Renal pelvis (tissue), 12 donors: ENCODE results near the gene ATP1B1. TPM values are rescaled to one million over a fixed set of nuclear protein-coding genes. Genes with fewer than 3 reads are reported as not detected.

Source experiments
- DNase-seq: peaks from one replicate; pipeline ENCODE4 v3.0.0-alpha.2; 2013
- long read RNA-seq, 16 experiments: transcript quantifications; one replicate each; lab custom pipeline, GENCODE V29; 2026
- polyA plus RNA-seq, 3 donors: library from polyadenylated mRNA; unstranded; fragments of 120-200 nt; gene quantifications; one replicate each; pipeline ENCODE4 v1.2.1, GENCODE V29; 2013; ENCODE audit not compliant: insufficient read length in 3 of 3

ATP1B1 gene
- polyA plus RNA-seq: 100 to 1,000 TPM; 387 to 471 (median 390) TPM
- long read RNA-seq, donor 1, transcript ATP1B1-201 (6 exons, 1,883 nt): major isoform, 60 of 1,385 reads
- long read RNA-seq, donor 1, partial matches to known transcripts: 1,317 of 1,385 reads
- long read RNA-seq, donor 1, other reads (novel, unspliced or antisense): 8 of 1,385 reads
- long read RNA-seq, donor 2, transcript ATP1B1-201 (6 exons, 1,883 nt): major isoform, 72 of 168 reads
- long read RNA-seq, donor 2, partial matches to known transcripts: 87 of 168 reads
- long read RNA-seq, donor 2, other reads (novel, unspliced or antisense): 9 of 168 reads
- long read RNA-seq, donor 3, transcript ATP1B1-201 (6 exons, 1,883 nt): major isoform, 86 of 267 reads
- long read RNA-seq, donor 3, partial matches to known transcripts: 175 of 267 reads
- long read RNA-seq, donor 3, other reads (novel, unspliced or antisense): 6 of 267 reads
- long read RNA-seq, donor 4, transcript ATP1B1-201 (6 exons, 1,883 nt): major isoform, 67 of 1,253 reads
- long read RNA-seq, donor 4, partial matches to known transcripts: 1,175 of 1,253 reads
- long read RNA-seq, donor 4, other reads (novel, unspliced or antisense): 11 of 1,253 reads
- long read RNA-seq, donor 5, transcript ATP1B1-201 (6 exons, 1,883 nt): major isoform, 27 of 68 reads
- long read RNA-seq, donor 5, partial matches to known transcripts: 36 of 68 reads
- long read RNA-seq, donor 5, other reads (novel, unspliced or antisense): 5 of 68 reads
- long read RNA-seq, donor 6, transcript ATP1B1-201 (6 exons, 1,883 nt): major isoform, 49 of 125 reads
- long read RNA-seq, donor 6, partial matches to known transcripts: 71 of 125 reads
- long read RNA-seq, donor 6, other reads (novel, unspliced or antisense): 5 of 125 reads
- long read RNA-seq, donor 7, transcript ATP1B1-201 (6 exons, 1,883 nt): major isoform, 97 of 230 reads
- long read RNA-seq, donor 7, partial matches to known transcripts: 118 of 230 reads
- long read RNA-seq, donor 7, other reads (novel, unspliced or antisense): 15 of 230 reads
- long read RNA-seq, donor 8, transcript ATP1B1-201 (6 exons, 1,883 nt): major isoform, 6 of 6 reads
- long read RNA-seq, donor 8, partial matches to known transcripts: 0 of 6 reads
- long read RNA-seq, donor 8, other reads (novel, unspliced or antisense): 0 of 6 reads
- long read RNA-seq, donor 9, transcript ATP1B1-201 (6 exons, 1,883 nt): major isoform, 110 of 328 reads
- long read RNA-seq, donor 9, partial matches to known transcripts: 195 of 328 reads
- long read RNA-seq, donor 9, other reads (novel, unspliced or antisense): 23 of 328 reads
- long read RNA-seq, donor 10, transcript ATP1B1-201 (6 exons, 1,883 nt): major isoform, 59 of 171 reads
- long read RNA-seq, donor 10, partial matches to known transcripts: 98 of 171 reads
- long read RNA-seq, donor 10, other reads (novel, unspliced or antisense): 14 of 171 reads
- long read RNA-seq, donor 11, transcript ATP1B1-201 (6 exons, 1,883 nt): major isoform, 44 of 177 reads
- long read RNA-seq, donor 11, partial matches to known transcripts: 125 of 177 reads
- long read RNA-seq, donor 11, other reads (novel, unspliced or antisense): 8 of 177 reads
- long read RNA-seq, donor 12, transcript ATP1B1-201 (6 exons, 1,883 nt): major isoform, 100 of 254 reads
- long read RNA-seq, donor 12, partial matches to known transcripts: 137 of 254 reads
- long read RNA-seq, donor 12, other reads (novel, unspliced or antisense): 17 of 254 reads
- long read RNA-seq, donor 13, transcript ATP1B1-201 (6 exons, 1,883 nt): major isoform, 52 of 163 reads
- long read RNA-seq, donor 13, partial matches to known transcripts: 105 of 163 reads
- long read RNA-seq, donor 13, other reads (novel, unspliced or antisense): 6 of 163 reads
- long read RNA-seq, donor 14: 0 reads
- long read RNA-seq, donor 15, transcript ATP1B1-201 (6 exons, 1,883 nt): major isoform, 56 of 212 reads
- long read RNA-seq, donor 15, partial matches to known transcripts: 119 of 212 reads
- long read RNA-seq, donor 15, other reads (novel, unspliced or antisense): 37 of 212 reads
- long read RNA-seq, donor 16, transcript ATP1B1-201 (6 exons, 1,883 nt): major isoform, 78 of 249 reads
- long read RNA-seq, donor 16, partial matches to known transcripts: 152 of 249 reads
- long read RNA-seq, donor 16, other reads (novel, unspliced or antisense): 19 of 249 reads

DNA sequence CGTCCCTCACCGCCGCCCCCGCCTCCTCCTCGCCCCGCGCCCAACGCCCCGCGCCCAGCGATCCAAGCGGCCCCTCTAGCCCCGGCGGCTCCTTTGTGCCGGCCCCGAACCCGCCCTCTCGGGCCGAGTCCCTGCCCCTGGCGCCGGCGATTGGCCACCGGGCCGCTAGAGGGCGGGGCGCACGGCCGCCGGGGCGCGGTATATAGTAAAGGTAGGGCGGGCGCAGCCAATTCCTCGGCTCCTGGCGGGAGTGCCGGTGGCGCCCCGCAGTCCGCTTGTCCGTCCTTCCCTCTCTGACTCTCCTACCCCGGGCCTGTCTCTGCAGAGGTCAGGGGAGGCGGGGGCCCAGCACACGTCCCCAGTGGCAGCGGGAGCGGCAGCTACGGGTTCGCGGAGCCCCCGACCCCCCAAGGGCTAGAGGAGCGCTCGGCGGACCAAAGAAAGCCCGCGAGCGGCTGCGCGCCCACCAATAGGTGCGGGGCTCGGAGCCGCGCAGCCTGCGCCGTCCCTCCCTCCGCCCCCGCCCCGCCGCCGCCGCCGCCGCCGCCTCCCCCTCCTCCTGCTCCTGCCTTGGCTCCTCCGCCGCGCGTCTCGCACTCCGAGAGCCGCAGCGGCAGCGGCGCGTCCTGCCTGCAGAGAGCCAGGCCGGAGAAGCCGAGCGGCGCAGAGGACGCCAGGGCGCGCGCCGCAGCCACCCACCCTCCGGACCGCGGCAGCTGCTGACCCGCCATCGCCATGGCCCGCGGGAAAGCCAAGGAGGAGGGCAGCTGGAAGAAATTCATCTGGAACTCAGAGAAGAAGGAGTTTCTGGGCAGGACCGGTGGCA is at the start of gene ATP1B1:
TSS of gene ATP1B1 (plus strand) at position 596 of the 826 bp plus-strand sequence. CDS start at position 736, 140 bp downstream.
- DNase-seq: peak; percentile 90

DNA sequence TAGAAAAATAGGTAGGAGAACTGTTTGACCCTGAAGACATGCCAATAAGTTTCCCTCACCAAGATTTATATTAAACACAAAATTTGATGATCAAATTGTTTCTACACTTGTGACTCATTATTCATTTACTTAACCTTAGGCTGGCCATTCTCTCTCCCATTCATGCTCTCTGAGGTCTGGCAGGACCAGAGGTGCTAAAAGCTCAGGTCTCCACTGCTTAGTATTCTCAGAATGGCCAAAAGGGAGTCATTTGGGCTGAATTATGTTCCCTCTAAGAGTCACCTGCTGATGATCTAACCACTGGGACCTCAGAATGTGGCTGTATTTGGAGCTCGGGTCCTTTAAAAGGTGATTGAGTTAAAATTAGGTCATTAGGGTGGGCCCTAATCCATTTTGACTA is 47.1 kb upstream of the ATP1B1 start:
- DNase-seq: no peak

DNA sequence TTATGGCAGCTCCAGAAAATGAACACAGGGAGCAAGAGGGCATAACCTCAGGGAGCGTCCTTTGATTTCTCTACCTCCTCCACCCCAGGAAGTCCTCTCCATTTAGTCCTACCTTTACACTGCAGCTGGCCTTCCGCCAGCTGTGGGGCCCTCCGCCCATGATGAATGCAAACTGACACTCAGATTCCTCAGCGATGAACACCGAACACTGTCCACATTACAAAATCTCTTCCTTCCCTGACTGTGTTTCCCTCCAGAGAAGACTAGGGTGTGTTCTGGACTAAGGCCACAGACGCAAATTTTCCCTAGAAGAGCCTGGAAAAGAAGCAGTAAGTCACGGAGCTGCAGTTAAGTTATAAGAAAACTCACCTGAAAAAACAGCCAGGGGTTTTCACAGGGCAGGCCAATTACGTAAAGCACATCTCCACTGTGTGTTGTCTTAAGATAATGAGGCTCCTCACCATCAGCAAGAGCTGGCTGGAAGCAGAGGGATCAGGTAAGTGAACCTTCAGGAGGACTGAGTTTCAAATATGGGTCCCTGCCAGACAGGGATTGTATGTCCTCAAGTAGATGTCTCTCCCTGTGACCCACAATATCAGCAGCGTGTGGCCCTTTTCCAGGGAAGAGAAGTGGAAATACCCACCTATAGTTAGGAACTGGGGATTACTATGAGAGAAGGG is 46.3 kb upstream of the ATP1B1 start:
- no peak for DNase-seq

DNA sequence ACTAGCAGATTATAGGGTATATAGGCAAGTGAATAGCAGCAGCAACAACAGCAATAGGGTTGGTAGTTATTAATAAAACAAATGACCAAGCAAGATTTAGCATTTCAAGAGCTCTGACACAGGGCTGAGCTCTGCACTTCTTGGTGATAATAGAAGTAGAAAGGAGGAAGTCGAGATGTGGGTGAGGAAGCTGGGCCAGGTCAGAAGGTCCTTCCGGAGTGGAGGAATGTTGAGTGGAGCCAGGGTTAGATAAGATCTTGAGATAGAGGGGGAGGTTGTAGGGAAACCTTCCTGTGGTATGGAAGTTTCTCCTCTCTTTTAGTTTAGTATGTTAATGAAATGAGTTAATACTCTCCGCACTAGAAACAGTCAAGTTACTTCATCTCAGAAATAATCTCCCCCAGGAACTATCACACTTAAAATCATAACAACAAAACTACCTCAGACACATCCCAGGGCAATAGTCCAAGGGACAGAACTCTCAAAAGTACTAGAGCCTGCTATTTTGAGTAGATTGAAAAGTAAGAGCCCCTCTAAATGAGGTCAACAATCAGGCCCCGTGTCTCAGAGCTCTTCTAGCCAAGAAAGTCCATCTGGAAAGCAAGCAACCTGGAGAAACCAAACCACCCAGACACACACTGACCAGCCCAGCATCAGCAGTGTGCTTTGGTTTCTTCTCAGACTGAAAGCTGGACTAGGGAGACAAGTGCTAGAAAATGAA is 45.4 kb upstream of the ATP1B1 start:
- no peak for DNase-seq

DNA sequence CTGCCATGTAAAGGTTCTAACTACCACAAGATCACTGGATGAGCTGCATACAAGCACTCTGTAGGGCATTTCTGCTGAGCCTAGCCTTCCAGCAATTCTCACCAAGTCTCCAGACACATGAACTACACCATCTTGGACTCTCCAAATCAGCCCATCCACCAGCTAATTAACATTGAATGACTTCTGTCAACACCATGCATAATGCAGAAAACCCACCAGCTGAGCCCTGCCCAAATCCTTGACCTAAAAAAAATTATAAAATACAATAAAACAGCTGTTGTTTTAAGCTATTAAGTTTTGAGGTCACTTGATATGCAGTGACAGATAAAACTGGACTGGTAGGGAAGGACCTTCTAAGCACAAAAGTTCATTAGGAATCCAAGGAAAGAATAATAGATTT is 44.3 kb upstream of the ATP1B1 start:
- no peak for DNase-seq

DNA sequence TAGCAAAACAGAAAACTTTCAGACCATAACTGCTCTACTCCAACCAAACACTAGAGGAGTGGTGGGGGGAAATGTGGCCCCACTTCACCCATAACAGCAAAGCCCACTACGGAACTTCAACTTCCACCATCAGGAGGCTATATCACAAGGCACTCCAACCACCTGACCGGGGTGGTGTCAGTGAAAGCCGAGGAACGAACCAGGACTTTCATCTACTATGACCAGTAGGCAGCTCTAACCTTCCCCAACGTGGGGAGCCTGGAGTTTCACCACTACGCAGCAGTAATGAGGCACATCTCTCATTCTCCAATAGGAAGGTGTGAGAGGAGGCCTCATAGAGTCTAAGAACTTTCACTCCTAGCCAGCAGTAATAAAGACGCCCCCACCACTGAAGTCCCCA is 42.4 kb upstream of the ATP1B1 start:
- no peak for DNase-seq

DNA sequence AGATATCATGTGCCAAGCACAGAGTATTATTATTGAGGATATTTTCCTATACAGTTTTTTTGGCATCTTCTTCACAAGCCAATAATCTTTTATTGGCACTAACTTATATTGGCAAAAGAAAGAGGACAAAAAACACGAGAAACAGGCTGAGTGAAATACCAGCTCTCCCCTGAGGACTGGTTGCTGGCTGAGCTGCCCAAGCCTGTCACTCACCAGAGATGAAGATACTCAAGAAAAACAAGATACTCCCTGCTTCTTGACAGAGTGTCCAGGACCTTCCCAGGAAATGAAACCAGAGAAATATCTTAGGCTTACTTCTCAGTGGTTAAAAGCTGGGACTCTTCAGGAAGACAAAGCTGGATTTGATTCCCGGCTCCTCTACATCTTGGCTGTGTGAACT is 35.9 kb upstream of the ATP1B1 start:
- no peak for DNase-seq

DNA sequence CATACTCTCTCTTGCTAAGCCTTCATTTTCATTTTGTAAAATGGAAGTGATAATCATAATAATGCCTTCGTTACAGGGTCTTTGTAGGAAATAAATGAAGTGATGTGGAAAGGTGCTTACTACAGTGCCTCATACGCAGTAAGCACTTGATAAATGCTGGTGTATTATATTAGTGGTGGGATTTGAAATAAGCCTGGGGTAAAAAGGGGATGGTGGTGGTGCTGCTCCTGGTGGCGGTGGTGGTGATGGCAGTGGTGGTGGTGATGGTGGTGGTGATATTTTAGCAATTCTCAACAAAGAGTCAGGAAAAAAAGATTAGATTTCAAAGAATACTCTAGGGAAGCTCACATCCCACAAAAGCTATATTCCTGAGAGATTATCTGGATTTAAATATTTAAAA is 35.5 kb upstream of the ATP1B1 start:
- no peak for DNase-seq

DNA sequence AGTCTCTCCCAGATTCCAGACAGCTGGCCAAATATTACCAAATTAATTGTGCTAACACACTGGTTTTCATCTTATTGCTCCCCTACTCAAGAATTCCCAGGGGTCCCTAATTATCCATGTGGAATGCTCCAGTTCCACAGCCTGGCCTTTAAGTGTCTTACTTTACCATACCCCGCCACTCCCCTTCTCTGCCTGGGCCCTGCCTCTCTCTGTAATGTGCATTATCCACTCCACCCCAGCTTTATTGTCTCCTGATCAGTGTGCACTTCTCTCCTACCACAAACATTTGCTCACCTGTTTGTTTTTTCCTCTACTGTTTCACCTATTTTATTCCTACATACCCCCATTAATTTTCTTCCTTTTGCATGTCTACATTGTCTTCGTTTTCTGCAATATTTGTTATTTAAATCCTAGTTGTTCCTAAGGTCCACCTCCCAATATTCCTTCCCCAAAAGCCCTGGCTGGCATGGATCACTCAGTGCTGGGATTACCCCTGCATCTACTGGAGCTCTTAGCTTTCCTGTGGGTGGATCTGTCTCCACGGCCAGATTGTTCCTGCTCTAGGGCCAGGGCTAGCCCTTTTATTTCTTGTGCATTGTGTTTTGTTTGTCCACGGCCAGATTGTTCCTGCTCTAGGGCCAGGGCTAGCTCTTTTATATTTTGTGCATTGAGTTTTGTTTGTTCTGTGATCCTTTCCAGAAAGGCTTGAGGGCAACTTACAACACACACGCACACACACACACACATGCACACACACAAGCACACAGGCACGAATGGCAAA is 33.4 kb upstream of the ATP1B1 start:
- no peak for DNase-seq

DNA sequence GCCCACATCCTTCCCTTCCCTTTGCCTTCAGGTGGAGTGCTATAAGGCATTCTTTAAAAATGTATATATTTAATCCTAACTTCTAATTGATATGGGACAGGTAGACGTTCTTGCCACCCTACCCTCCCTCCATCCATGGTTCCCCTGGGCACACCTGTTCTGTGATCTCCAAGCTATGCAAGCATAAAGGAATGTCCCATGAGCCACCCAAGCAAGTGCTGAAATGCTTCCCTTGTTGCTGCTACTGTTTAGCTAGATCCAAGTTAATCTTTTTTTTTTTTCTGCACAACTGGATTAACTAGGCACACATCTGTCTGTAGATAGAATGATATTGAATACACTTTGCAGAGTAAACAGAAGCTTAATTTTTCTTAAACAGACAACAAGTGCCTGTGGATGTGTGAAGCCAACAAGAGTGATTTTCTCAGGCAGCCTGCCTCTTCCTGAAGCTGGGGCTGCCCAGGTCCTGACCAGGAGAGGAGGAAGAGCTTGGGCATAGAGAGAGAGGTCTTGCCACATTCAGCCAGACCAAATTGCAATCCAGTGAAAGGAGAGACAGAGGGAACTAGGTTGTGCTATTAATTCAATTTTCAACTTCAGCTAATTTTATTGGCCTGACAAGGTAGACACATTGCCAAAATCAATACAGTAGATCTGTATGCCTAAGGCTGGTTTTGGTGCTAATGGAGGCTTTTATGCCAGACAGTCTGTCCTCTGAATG is 28.2 kb upstream of the ATP1B1 start:
- DNase-seq: peak; percentile 20

DNA sequence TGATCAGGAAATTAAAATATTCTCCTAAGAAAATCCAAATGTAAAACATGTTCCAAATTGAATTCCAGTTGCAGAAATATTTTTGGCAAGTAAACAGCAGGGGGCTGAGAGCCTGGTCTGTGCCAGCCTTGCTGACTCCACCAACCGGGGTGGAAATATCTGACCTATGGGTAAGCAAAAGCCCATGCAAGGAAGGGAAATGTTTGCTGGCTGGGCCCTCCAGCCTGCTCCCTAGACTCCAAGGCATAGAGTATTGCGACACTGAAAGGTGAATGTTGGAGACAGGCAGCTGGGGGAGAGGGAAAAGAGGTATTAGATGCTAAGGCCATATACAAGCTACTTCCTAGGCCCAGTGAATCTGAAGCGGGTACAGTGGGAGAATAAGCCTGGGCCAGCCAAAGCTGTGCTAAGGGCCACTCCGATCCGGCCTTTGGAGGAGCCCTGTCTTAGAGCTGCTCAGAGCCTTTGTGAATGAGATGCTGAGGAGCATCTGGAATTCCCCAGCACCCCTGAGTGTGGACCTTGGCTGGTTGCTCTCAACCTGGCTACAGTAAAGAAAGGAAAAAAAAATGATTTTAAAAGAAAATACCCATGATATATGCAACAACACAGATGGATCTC is 24.9 kb upstream of the ATP1B1 start:
- no peak for DNase-seq

DNA sequence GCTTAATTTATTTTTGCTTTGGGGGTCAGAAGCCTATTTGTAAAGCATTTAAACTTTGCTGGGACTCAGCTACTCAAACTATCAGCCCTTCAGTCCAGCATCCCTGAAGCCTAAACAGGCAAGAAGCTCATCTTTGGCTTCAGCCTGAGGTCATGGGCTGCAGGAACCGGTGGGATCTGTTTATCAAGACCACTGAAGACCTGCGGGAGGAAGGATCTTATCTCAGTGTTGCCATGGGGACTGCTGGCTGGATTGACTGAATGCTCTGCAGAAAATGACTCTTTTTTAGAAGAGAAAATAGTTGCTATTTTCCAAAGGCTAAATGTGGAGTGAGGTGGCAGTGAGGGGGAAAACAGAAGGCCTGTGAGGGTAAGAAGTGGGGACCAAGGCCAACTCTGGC is 20.6 kb upstream of the ATP1B1 start:
- DNase-seq: no peak

DNA sequence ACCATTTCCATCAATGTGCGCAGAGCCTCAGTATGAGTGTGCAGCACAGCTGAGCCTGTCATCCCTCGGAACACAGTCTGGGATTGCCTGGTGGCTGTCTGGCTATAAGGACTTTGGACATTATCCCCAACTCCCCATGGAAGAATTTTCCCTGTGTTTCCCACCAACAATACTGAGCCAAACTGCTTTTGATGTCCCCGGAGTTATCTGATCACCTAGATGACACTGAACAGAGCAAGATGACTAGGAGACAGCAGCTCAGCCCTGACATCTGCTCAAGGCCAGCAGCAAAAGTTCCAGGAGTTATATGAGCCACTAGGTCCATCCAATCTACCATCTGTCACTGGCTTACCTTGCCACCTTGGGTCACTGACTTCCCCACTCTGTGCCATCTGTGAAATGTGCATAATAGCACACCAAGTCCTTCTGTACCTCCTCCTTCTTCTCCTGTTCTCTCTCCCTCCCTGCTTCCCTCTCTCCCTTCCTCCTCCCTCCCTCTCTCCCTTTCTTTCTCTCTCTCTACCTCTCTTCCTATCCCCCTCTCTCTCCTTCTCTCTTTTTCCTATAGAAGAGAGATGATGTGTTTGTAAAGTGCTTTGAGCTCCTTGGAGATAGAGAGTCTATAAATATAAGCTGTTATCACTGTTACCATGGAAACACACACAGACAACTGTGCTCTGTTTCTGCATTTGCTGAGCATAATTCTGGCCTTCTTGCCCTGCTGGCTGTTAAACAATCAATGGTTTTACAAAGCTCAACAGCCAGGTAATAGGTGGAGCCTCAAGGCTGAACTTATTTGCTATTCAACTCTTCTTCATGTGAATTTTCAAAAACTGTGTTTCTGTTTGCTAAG is 19.7 kb upstream of the ATP1B1 start:
- no peak for DNase-seq

DNA sequence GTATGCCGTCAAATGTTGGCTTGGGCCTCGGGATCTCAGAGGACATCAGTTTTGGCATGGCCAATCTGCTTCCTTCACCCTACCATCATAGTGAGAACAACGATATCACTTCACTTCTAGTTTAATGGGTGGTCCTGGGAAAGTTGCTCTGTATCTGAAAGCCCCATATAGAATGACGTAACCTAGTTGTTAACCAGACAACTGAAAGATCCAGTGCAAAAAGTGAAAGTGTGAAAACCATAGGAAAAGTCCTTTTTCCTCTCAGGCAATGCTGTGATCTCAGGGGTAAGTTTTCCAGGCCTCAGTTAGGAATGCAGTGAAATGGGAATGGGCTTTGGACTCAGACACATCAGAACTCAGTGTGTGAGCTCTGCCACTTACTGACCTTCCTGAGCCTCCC is 18.6 kb upstream of the ATP1B1 start:
- no peak for DNase-seq

DNA sequence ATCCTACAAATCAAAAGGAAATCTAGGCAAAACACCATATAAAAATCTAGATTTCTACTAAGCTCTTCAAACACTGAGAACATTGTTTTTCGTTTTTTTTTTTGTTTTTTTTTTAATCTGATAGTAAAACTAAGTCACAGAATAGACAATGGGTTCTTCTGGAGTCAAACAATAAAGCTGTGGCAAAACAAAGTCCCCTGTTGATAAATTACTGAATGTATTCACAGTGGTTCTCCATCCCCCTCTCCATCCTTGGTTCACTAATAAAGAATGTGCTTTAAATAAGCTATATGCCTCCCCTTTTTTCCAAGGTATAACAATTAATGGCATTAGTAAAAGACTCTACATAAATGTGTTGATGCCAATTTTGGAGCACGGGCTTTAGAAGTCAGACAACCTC is 16.7 kb upstream of the ATP1B1 start:
- DNase-seq: no peak
